IMR-90 (cell line): ENCODE data around the gene KCNN4. TPM values are rescaled to one million over a fixed set of nuclear protein-coding genes. Genes with fewer than 3 reads are reported as not detected.

Source experiments
- ATAC-seq: fragments of 200-7000 bp; cut with Tn5 transposase; 2 replicates; pipeline ENCODE4 v1.9.1; 2020; ENCODE audit warnings: low read depth, mild to moderate bottlenecking, moderate library complexity
- BruUV-seq: library from RNA; stranded (reverse); fragments of 400-500 nt; replicated peaks from 2 replicates; lab custom pipeline; 2021; lab: Mats Ljungman, UMichigan
- CTCF ChIA-PET: fragments of 300-600 bp; formaldehyde crosslinking; extraction: SDS; loops from one replicate; lab custom pipeline; 2021; ENCODE audit warnings: antibody characterized with exemption; lab: Yijun Ruan, JAX
- POLR2A ChIA-PET: fragments of 300-600 bp; sonication (Branson Sonifier 250); formaldehyde crosslinking; loops from one replicate; lab custom pipeline; 2022; ENCODE audit warnings: antibody characterized with exemption; ENCODE audit not compliant: unreplicated experiment; lab: Charles Lee
- DNase-seq: peaks from one replicate; pipeline ENCODE4 v3.0.0; 2013
- H2AFZ ChIP-seq: replicated peaks from 2 replicates; pipeline ENCODE3; 2013; ENCODE audit warnings: low read length, mild to moderate bottlenecking; ENCODE audit not compliant: poor library complexity
- H2AK5ac ChIP-seq: 2 replicates; pipeline ENCODE4 v1.6.1; 2013; ENCODE audit warnings: low read depth, low read length, inconsistent platforms
- H2AK9ac ChIP-seq: replicated peaks from 2 replicates; pipeline ENCODE3; 2013; ENCODE audit warnings: mild to moderate bottlenecking, low read depth, low read length, moderate library complexity; ENCODE audit not compliant: poor library complexity
- H2BK120ac ChIP-seq: 2 replicates; pipeline ENCODE4 v1.6.1; 2013; ENCODE audit warnings: low read depth, low read length, inconsistent platforms
- H2BK15ac ChIP-seq: 3 replicates; pipeline ENCODE4 v1.6.1; 2013; ENCODE audit warnings: low read depth, low read length, inconsistent platforms
- H2BK20ac ChIP-seq: 2 replicates; pipeline ENCODE4 v1.6.1; 2013; ENCODE audit warnings: low read depth, mild to moderate bottlenecking, inconsistent platforms, low read length, moderate library complexity
- H2BK5ac ChIP-seq: 2 replicates; pipeline ENCODE4 v1.6.1; 2013; ENCODE audit warnings: mild to moderate bottlenecking, low read depth, low read length, inconsistent platforms; ENCODE audit not compliant: poor library complexity, severe bottlenecking
- H3K14ac ChIP-seq: replicated peaks from 2 replicates; pipeline ENCODE4 v1.6.1; 2013; ENCODE audit warnings: low read depth, low read length, inconsistent platforms
- H3K18ac ChIP-seq: 2 replicates; pipeline ENCODE4 v1.6.1; 2013; ENCODE audit warnings: low read depth, low read length, control low read depth
- H3K23ac ChIP-seq: 2 replicates; pipeline ENCODE4 v1.6.1; 2013; ENCODE audit warnings: low read depth, low read length, inconsistent platforms
- H3K27ac ChIP-seq: 2 replicates; pipeline ENCODE4 v1.5.1; 2013; ENCODE audit warnings: mild to moderate bottlenecking, control low read depth, low read length; ENCODE audit not compliant: insufficient read depth
- H3K27me3 ChIP-seq: 2 replicates; pipeline ENCODE4 v1.6.1; 2013; ENCODE audit warnings: low read length; ENCODE audit not compliant: control insufficient read depth, insufficient read depth
- H3K36me3 ChIP-seq: 2 replicates; pipeline ENCODE4 v1.6.1; 2013; ENCODE audit warnings: low read length, mixed read lengths; ENCODE audit not compliant: control insufficient read depth, insufficient read depth
- H3K4ac ChIP-seq: 2 replicates; pipeline ENCODE4 v1.6.1; 2013; ENCODE audit warnings: low read depth, low read length, inconsistent platforms
- H3K4me1 ChIP-seq: 2 replicates; pipeline ENCODE4 v1.6.1; 2013; ENCODE audit warnings: low read length, mixed read lengths; ENCODE audit not compliant: control insufficient read depth, insufficient read depth
- H3K4me2 ChIP-seq: 2 replicates; pipeline ENCODE4 v1.6.1; 2013; ENCODE audit warnings: low read depth, mild to moderate bottlenecking, control low read depth, low read length, moderate library complexity
- H3K4me3 ChIP-seq: 2 replicates; pipeline ENCODE4 v1.5.1; 2013; ENCODE audit warnings: low read depth, mild to moderate bottlenecking, control low read depth, low read length, moderate library complexity; ENCODE audit not compliant: insufficient read depth
- H3K56ac ChIP-seq: 2 replicates; pipeline ENCODE4 v1.6.1; 2013; ENCODE audit warnings: low read length, inconsistent platforms; ENCODE audit not compliant: insufficient read depth; ENCODE audit errors: extremely low read depth
- H3K79me1 ChIP-seq, 2 experiments: 2 replicates each; pipeline ENCODE4 v1.6.1; 2013; ENCODE audit warnings: low read length in 2 of 2, inconsistent platforms in 1 of 2, low read depth in 1 of 2
- H3K9ac ChIP-seq: 2 replicates; pipeline ENCODE4 v1.6.1; 2013; ENCODE audit warnings: low read depth, low read length, control low read depth
- H3K9me1 ChIP-seq: 2 replicates; pipeline ENCODE4 v1.6.1; 2013; ENCODE audit warnings: low read length, inconsistent platforms; ENCODE audit not compliant: insufficient read depth
- H3K9me3 ChIP-seq: 2 replicates; pipeline ENCODE4 v1.6.1; 2013; ENCODE audit warnings: low read length; ENCODE audit not compliant: control insufficient read depth, insufficient read depth
- H4K20me1 ChIP-seq: 2 replicates; pipeline ENCODE4 v1.6.1; 2013; ENCODE audit warnings: low read length, inconsistent platforms; ENCODE audit not compliant: insufficient read depth
- H4K5ac ChIP-seq: 2 replicates; pipeline ENCODE4 v1.6.1; 2013; ENCODE audit warnings: mild to moderate bottlenecking, low read depth, low read length, control low read depth
- H4K8ac ChIP-seq, 2 experiments: 2 replicates each; pipeline ENCODE4 v1.6.1; 2013; ENCODE audit warnings: low read depth in 2 of 2, low read length in 2 of 2, control low read depth in 1 of 2, inconsistent platforms in 1 of 2
- H4K91ac ChIP-seq: 2 replicates; pipeline ENCODE4 v1.6.1; 2013; ENCODE audit warnings: low read depth, low read length, inconsistent platforms; ENCODE audit not compliant: insufficient read depth
- BHLHE40 ChIP-seq: fragments of 150-350 bp; IDR thresholded peaks from 2 replicates; pipeline ENCODE4 v1.6.1; 2016; ENCODE audit warnings: mild to moderate bottlenecking, low read depth, low read length
- CEBPB ChIP-seq: IDR thresholded peaks from 2 replicates; pipeline ENCODE4 v1.6.1; 2012; ENCODE audit warnings: low read depth, low read length, improper control_type of control experiment
- FOS ChIP-seq: fragments of 150-350 bp; IDR thresholded peaks from 2 replicates; pipeline ENCODE4 v1.6.1; 2016; ENCODE audit warnings: low read depth, low read length
- MXI1 ChIP-seq: IDR thresholded peaks from 2 replicates; pipeline ENCODE4 v1.6.1; 2012; ENCODE audit warnings: low read depth, mild to moderate bottlenecking, low read length, moderate library complexity, borderline replicate concordance
- POLR2A ChIP-seq: IDR thresholded peaks from 2 replicates; pipeline ENCODE4 v1.6.1; 2012; ENCODE audit warnings: mild to moderate bottlenecking, low read depth, low read length
- RCOR1 ChIP-seq: IDR thresholded peaks from 2 replicates; pipeline ENCODE4 v1.6.1; 2012; ENCODE audit warnings: mild to moderate bottlenecking, low read length, improper control_type of control experiment; ENCODE audit not compliant: insufficient replicate concordance
- RFX5 ChIP-seq: IDR thresholded peaks from 2 replicates; pipeline ENCODE4 v1.8.0; 2012; ENCODE audit warnings: low read depth, mild to moderate bottlenecking, low read length, moderate library complexity
- SMC3 ChIP-seq: fragments of 150-350 bp; IDR thresholded peaks from 2 replicates; pipeline ENCODE4 v1.6.1; 2016; ENCODE audit warnings: low read depth, mild to moderate bottlenecking, antibody characterized with exemption, low read length, moderate library complexity
- WGBS, 2 experiments: methylation state at CpG; one replicate each; pipeline versions ENCODE4 v1.1.5 to v1.1.7; 2013; ENCODE audit warnings: missing lambda C conversion rate in 2 of 2; ENCODE audit not compliant: insufficient read length in 1 of 2; ENCODE audit errors: extremely low coverage in 2 of 2; 5-methylcytosine and 5-hydroxymethylcytosine counted together
- dilution Hi-C: fragments of 300-500 bp; cut with HindIII; formaldehyde crosslinking; loops from one replicate; pipeline ENCODE4 v1.14.3; 2018; ENCODE audit warnings: low sequenced_read_pairs; ENCODE audit not compliant: unreplicated experiment
- in situ Hi-C: fragments of 300-500 bp; cut with MboI; formaldehyde crosslinking; loops from 3 replicates; pipeline ENCODE4 v1.14.3; 2019; ENCODE audit warnings: low sequenced_read_pairs, inconsistent platforms, mixed read lengths
- intact Hi-C: fragments of 100-400 bp; cut with micrococcal nuclease; formaldehyde crosslinking; loops from 2 replicates; pipeline ENCODE4 v1.10.0; 2022
- polyA plus RNA-seq, 3 experiments: library from polyadenylated mRNA; depleted of rRNA; stranded (reverse); fragments of >200 nt; gene quantifications; 2 replicates each; pipeline ENCODE4 v1.2.3, GENCODE V29; 2012; ENCODE audit warnings: low replicate concordance in 1 of 3
- total RNA-seq: library from RNA; depleted of rRNA; stranded (reverse); fragments of >200 nt; gene quantifications from 2 replicates; pipeline ENCODE4 v1.2.3, GENCODE V29; 2012
- TF ChIP-seq, protein P1 (sequence below): fragments of 150-350 bp; IDR thresholded peaks from 2 replicates; pipeline ENCODE4 v1.6.1; 2017; ENCODE audit warnings: mild to moderate bottlenecking, antibody characterized with exemption, low read length, low read depth
- TF ChIP-seq, protein P2 (sequence below): conservative IDR thresholded peaks from 2 replicates; pipeline ENCODE4 v1.5.1; 2012; ENCODE audit warnings: mild to moderate bottlenecking, low read depth, low read length, improper control_type of control experiment

KCNN4 gene
- total and polyA plus RNA-seq, 2 of the 4 experiments (the other 2 are of a cell fraction): 0.54 to 0.99 TPM

DNA sequence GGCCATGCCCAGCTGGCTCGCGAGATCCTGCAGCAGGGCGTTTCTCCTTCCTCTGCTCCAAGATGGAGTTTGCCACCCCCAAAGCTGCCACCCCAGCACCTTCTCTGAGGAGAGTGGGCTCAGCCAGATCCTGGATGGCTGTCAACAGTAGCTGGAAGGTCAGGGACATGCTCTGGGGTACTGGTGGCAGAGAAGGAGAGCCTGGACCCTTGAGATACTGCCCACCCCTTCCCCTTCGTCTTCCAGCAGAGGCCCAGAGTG lies 53.2 kb downstream of the KCNN4 start:
- no peak for ATAC-seq
- no peak overlapping the region for H2BK5ac ChIP-seq
- H4K5ac ChIP-seq: no peak overlapping the region
- peak overlapping the region; percentile 39 for H2AFZ ChIP-seq
- H4K91ac ChIP-seq: no peak overlapping the region
- H3K27ac ChIP-seq: no peak overlapping the region
- WGBS, 2 experiments: no CpG with 5 or more reads among the region's 4 CpGs
- H3K4me1 ChIP-seq: 0 out of 2 replicates have a peak, but pooled peaks cover 2% of the 10 kb centered on the region
- H3K23ac ChIP-seq: no peak overlapping the region
- ChIA-PET POLR2A (no interaction called here), CTCF (no interaction called here)
- DNase-seq: no peak
- H2BK120ac ChIP-seq: no peak overlapping the region
- no peak overlapping the region for H2BK20ac ChIP-seq
- H3K9me1 ChIP-seq: peaks cover 13% of the 10 kb centered on the region; the same call in 1 of the 2 replicates
- H2AK9ac ChIP-seq: no peak overlapping the region
- H3K4me2 ChIP-seq: no peak overlapping the region
- H3K4ac ChIP-seq: no peak overlapping the region
- H3K4me3 ChIP-seq: no peak overlapping the region
- H3K14ac ChIP-seq: no peak overlapping the region
- no TSS peak for BruUV-seq
- no peak overlapping the region for H3K18ac ChIP-seq
- H3K56ac ChIP-seq: no peak overlapping the region
- no peak overlapping the region for H2AK5ac ChIP-seq
- in situ Hi-C loops (no loop called here), intact Hi-C loops (no loop called here), dilution Hi-C loops (no loop called here)
- TF ChIP-seq, protein P1, sequence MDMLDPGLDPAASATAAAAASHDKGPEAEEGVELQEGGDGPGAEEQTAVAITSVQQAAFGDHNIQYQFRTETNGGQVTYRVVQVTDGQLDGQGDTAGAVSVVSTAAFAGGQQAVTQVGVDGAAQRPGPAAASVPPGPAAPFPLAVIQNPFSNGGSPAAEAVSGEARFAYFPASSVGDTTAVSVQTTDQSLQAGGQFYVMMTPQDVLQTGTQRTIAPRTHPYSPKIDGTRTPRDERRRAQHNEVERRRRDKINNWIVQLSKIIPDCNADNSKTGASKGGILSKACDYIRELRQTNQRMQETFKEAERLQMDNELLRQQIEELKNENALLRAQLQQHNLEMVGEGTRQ: no peak
- TF ChIP-seq, protein P2, sequence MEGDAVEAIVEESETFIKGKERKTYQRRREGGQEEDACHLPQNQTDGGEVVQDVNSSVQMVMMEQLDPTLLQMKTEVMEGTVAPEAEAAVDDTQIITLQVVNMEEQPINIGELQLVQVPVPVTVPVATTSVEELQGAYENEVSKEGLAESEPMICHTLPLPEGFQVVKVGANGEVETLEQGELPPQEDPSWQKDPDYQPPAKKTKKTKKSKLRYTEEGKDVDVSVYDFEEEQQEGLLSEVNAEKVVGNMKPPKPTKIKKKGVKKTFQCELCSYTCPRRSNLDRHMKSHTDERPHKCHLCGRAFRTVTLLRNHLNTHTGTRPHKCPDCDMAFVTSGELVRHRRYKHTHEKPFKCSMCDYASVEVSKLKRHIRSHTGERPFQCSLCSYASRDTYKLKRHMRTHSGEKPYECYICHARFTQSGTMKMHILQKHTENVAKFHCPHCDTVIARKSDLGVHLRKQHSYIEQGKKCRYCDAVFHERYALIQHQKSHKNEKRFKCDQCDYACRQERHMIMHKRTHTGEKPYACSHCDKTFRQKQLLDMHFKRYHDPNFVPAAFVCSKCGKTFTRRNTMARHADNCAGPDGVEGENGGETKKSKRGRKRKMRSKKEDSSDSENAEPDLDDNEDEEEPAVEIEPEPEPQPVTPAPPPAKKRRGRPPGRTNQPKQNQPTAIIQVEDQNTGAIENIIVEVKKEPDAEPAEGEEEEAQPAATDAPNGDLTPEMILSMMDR: no peak
- TF ChIP-seq POLR2A: no peak
- no peak for TF ChIP-seq RFX5
- no peak for TF ChIP-seq SMC3
- no peak for TF ChIP-seq FOS
- no peak for TF ChIP-seq MXI1
- TF ChIP-seq RCOR1: no peak
- no peak for TF ChIP-seq CEBPB
- TF ChIP-seq BHLHE40: no peak
- no peaks in the 10 kb centered on the region for H3K79me1 ChIP-seq
- no peaks in the 10 kb centered on the region for H3K27me3 ChIP-seq
- no peak overlapping the region for H4K8ac ChIP-seq
- H3K9ac ChIP-seq: no peak overlapping the region
- no peaks in the 10 kb centered on the region for H4K20me1 ChIP-seq
- no peak overlapping the region for H2BK15ac ChIP-seq
- H3K9me3 ChIP-seq: no peaks in the 10 kb centered on the region
- H3K36me3 ChIP-seq: peaks cover 33% of the 10 kb centered on the region
